KG1 (cell line): Measurements from ENCODE around the gene GHR.
"Not testable (repeated sequence)": the region's sequence is repeated elsewhere in the genome, so short reads cannot be mapped to it uniquely, and the experiment has no call there.

Source experiments
- DNase-seq: peaks from one replicate; lab custom pipeline; 2025; lab: John Stamatoyannopoulos, UW

Gene GHR

GRCh38 chr5:42718591-42718990, 295.4 kb downstream of the GHR start:
- no peak for DNase-seq

GRCh38 chr5:42719034-42719433, 295.8 kb downstream of the GHR start:
- no peak for DNase-seq

GRCh38 chr5:42720251-42720650, 297.0 kb downstream of the GHR start:
- DNase-seq = no peak

- no peak for DNase-seq
Measured at GRCh38 chr5:42721484-42721883, 298.2 kb downstream of the GHR start.

GRCh38 chr5:42734531-42735058, 311.4 kb downstream of the GHR start:
- not testable (repeated sequence) for DNase-seq

- no peak for DNase-seq
Measured at GRCh38 chr5:42740920-42741319, 317.7 kb downstream of the GHR start.

- DNase-seq = no peak
Measured at GRCh38 chr5:42745426-42745825, 322.2 kb downstream of the GHR start.

- DNase-seq = no peak
Measured at GRCh38 chr5:42745856-42746255, 322.6 kb downstream of the GHR start.

GRCh38 chr5:42749020-42749419, 325.8 kb downstream of the GHR start:
- no peak for DNase-seq

- DNase-seq = no peak
Measured at GRCh38 chr5:42750507-42750906, 327.3 kb downstream of the GHR start.

GRCh38 chr5:42751044-42751443, 327.8 kb downstream of the GHR start:
- no peak for DNase-seq

GRCh38 chr5:42753099-42753498, 329.9 kb downstream of the GHR start:
- no peak for DNase-seq

GRCh38 chr5:42756606-42757601, 333.7 kb downstream of the GHR start, which contains the start of gene CCDC152:
CCDC152 (plus strand) TSS chr5:42756818; CDS start chr5:42759122, 2,304 bp downstream.
- no peak for DNase-seq

- DNase-seq = no peak
Measured at GRCh38 chr5:42759456-42759855, 336.2 kb downstream of the GHR start.

GRCh38 chr5:42760426-42760825, 337.2 kb downstream of the GHR start:
- DNase-seq = no peak

GRCh38 chr5:42761791-42762190, 338.6 kb downstream of the GHR start:
- DNase-seq = no peak

- no peak for DNase-seq
Measured at GRCh38 chr5:42767491-42768105, 344.4 kb downstream of the GHR start.

- DNase-seq = no peak
Measured at GRCh38 chr5:42768106-42768504, 344.9 kb downstream of the GHR start.

GRCh38 chr5:42770003-42770402, 346.8 kb downstream of the GHR start:
- no peak for DNase-seq
